ENCODE data around the gene XPR1. TPM values are rescaled to one million over a fixed set of nuclear protein-coding genes. Genes with fewer than 3 reads are reported as not detected.

The XPR1 gene
- total RNA-seq, 6 experiments from 2014 or later: 25.0 to 44.7 (median 34.0) TPM

DNA sequence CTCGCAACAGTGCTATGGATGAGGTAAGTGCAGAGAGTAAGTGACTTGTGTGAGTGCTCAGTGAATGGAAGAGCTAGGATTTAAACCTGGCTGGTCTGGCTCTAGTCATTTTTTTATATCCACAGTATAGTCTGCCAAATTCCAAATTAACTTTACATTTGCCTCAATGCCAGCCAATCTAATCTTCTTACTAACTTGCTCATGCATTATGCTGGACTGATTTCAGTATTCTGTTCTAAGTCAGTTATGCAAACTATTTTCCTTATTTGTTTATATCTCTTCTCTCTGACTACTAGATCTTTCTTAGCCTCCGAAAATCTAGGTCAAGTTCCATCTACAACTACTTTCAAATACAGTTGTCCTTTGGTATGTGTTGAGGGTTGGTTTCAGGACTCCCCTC lies 133.3 kb downstream of the XPR1 start:
- no peak for DNase-seq
- Mint-ChIP-seq H3K4me1 (ENCODE audit: low read depth) (peaks cover 11% of the 10 kb centered on the region), H3K9me3 (no peaks in the 10 kb centered on the region), H3K4me3 (no peak overlapping the region), H3K27ac (no peak overlapping the region), H3K36me3 (ENCODE audit: low read depth) (no peaks in the 10 kb centered on the region; the same call in 1 of the 2 replicates), H3K27me3 (ENCODE audit: insufficient read depth) (no peaks in the 10 kb centered on the region)
- TF ChIP-seq, protein P1, sequence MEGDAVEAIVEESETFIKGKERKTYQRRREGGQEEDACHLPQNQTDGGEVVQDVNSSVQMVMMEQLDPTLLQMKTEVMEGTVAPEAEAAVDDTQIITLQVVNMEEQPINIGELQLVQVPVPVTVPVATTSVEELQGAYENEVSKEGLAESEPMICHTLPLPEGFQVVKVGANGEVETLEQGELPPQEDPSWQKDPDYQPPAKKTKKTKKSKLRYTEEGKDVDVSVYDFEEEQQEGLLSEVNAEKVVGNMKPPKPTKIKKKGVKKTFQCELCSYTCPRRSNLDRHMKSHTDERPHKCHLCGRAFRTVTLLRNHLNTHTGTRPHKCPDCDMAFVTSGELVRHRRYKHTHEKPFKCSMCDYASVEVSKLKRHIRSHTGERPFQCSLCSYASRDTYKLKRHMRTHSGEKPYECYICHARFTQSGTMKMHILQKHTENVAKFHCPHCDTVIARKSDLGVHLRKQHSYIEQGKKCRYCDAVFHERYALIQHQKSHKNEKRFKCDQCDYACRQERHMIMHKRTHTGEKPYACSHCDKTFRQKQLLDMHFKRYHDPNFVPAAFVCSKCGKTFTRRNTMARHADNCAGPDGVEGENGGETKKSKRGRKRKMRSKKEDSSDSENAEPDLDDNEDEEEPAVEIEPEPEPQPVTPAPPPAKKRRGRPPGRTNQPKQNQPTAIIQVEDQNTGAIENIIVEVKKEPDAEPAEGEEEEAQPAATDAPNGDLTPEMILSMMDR (IDR thresholded peaks at IDR 0.05): no peak

DNA sequence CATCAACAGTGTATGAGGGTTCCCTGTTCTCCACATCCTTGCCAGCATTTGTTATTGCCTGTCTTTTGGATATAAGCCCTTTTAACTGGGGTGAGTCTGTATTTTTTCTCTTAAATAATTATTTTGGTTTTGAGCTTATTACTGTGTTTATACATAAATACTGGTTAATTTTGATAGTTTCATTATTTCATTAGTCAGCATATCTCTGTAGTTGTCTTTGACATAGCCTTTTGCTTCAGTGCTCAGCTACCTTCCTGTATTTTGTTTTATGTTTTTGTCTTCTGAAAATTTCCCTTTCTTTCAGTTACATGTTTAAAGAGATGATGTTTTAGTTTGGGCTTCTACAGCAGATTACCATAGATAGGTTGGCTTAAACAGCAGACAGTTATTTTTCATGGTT lies 138.1 kb downstream of the XPR1 start:
- Mint-ChIP-seq H3K4me1 (ENCODE audit: low read depth) (peaks cover 42% of the 10 kb centered on the region), H3K9me3 (no peaks in the 10 kb centered on the region), H3K27ac (no peak overlapping the region), H3K4me3 (no peak overlapping the region), H3K36me3 (ENCODE audit: low read depth) (peaks cover 11% of the 10 kb centered on the region; the same call in 1 of the 2 replicates), H3K27me3 (ENCODE audit: insufficient read depth) (no peaks in the 10 kb centered on the region; the same call in 1 of the 2 replicates)
- TF ChIP-seq, protein P1 (IDR thresholded peaks at IDR 0.05): no peak
- DNase-seq: no peak

DNA sequence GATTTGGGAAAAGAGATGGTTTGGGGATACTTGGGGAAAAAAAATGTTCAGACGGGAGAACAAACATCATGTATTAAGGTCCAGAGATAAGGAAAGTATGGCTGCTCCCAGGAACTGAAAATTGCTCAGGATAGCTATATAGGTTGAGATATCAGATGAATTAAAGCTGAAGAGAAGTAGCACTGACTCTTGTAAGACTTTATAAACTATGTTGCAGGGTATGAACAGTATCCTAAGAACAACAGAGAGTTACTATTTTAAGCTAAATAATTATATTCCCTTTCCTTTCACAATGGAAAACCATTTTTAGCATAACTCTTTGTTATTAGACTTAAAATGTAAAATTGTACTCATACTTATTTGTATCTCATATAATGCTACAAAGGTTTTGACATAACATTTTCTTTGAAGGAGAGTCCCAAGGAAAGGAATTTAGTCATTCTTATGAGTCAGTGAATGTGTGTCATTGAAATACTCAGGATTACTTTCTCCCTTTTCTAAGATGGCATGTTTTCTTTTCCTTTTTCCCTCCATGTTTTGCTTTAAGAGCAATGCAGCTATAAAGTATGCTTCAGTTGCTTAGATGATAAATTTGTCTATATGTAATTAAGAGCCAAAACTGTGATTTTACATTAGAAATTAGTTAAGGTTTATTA lies 141.5 kb downstream of the XPR1 start:
- H3K9me3 Mint-ChIP-seq: no peaks in the 10 kb centered on the region
- TF ChIP-seq, protein P1 (IDR thresholded peaks at IDR 0.05): no peak
- peak; percentile 52 for DNase-seq

DNA sequence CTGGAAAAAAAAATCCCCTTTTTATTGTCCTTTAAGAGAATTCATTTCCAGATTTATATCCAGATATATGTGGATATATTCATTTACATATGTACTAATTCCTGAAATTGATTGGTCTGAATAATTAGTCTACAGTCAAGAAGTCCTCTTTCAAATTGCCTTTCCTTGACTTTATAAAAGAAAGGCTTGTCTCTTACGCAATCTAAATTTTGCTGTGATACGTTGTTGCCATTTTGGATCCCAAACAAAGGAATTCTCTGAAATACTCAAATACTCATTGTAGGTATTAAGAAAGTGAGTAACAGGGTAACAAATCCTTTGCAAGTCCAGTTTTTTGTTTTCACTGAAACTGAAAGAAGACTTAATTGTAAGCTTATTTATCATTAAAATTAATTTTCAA lies 144.0 kb downstream of the XPR1 start:
- Mint-ChIP-seq H3K36me3 (ENCODE audit: low read depth) (peaks cover 11% of the 10 kb centered on the region; the same call in 1 of the 2 replicates), H3K4me3 (no peak overlapping the region), H3K27ac (no peak overlapping the region), H3K4me1 (ENCODE audit: low read depth) (peaks cover 39% of the 10 kb centered on the region), H3K9me3 (no peaks in the 10 kb centered on the region), H3K27me3 (ENCODE audit: insufficient read depth) (no peaks in the 10 kb centered on the region; the same call in 1 of the 2 replicates)
- TF ChIP-seq, protein P1 (IDR thresholded peaks at IDR 0.05): no peak
- DNase-seq: no peak

More for the DNA sequence above, 141.5 kb downstream of the XPR1 start:
- Mint-ChIP-seq H3K36me3 (ENCODE audit: low read depth) (peaks cover 11% of the 10 kb centered on the region; the same call in 1 of the 2 replicates), H3K27ac (peak overlapping the region; percentile 79), H3K27me3 (ENCODE audit: insufficient read depth) (no peaks in the 10 kb centered on the region; the same call in 1 of the 2 replicates), H3K4me1 (ENCODE audit: low read depth) (peaks cover 36% of the 10 kb centered on the region), H3K4me3 (peak overlapping the region; percentile 55; the same call in 1 of the 2 replicates)

DNA sequence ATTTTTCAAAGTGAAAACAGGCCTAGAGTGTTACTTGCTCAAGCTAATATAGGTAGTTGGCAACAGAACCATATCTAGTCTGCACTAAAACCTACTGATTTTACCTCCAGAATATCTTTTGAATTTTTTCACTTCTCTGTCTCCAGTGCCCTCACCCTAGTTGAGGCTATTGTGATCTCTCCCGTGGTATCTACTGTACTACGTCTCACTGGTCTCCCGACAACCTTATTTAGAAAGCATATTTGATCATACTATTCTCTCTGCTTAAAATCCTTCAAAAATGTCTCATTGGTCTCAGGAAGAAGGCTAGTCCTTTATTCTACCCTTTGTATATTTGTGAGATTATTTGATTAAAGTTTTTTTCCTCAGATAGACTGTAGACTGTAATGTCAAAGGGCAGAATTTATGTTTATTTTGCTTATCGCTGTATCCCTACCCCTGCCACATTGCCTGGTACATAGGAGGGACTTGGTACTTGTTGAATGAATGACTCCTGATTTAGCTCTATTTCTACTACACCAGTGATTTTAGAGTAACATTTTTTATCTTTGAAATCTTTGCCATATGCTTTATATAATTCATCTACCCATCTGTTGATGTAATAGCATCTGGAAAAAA lies 145.4 kb downstream of the XPR1 start:
- Mint-ChIP-seq H3K9me3 (no peaks in the 10 kb centered on the region), H3K27me3 (ENCODE audit: insufficient read depth) (no peaks in the 10 kb centered on the region; the same call in 1 of the 2 replicates), H3K27ac (no peak overlapping the region), H3K4me1 (ENCODE audit: low read depth) (peaks cover 43% of the 10 kb centered on the region), H3K36me3 (ENCODE audit: low read depth) (peaks cover 2% of the 10 kb centered on the region; the same call in 1 of the 2 replicates), H3K4me3 (no peak overlapping the region)
- DNase-seq: no peak
- TF ChIP-seq, protein P1 (IDR thresholded peaks at IDR 0.05): no peak

Measured in HFFc6 (cell line).